HepG2 (cell line): Measurements from ENCODE around the gene LILRB5. TPM values are rescaled to one million over a fixed set of nuclear protein-coding genes. Genes with fewer than 3 reads are reported as not detected.

ENCODE experiments used
- BATF2 ChIP-seq: sonication (generic); formaldehyde crosslinking; IDR thresholded peaks from 2 replicates; pipeline ENCODE4 v1.8.0; 2022; ENCODE audit warnings: mild to moderate bottlenecking, missing genetic modification reagents, moderate library complexity
- KDM1A ChIP-seq: IDR thresholded peaks from 2 replicates; pipeline ENCODE4 v1.6.1; 2016; ENCODE audit warnings: missing compliant biosample characterization
- MEF2D ChIP-seq: sonication (generic); formaldehyde crosslinking; IDR thresholded peaks from 2 replicates; pipeline ENCODE4 v1.5.1; 2020; ENCODE audit warnings: mild to moderate bottlenecking, missing genetic modification reagents
- MLLT10 ChIP-seq: sonication (generic); formaldehyde crosslinking; IDR thresholded peaks from 2 replicates; pipeline ENCODE4 v1.4.0; 2020; ENCODE audit warnings: missing genetic modification reagents
- NCOA5 ChIP-seq: sonication (generic); formaldehyde crosslinking; IDR thresholded peaks from 2 replicates; pipeline ENCODE4 v1.4.0; 2020; ENCODE audit warnings: missing genetic modification reagents
- RBM39 ChIP-seq: fragments of 200-400 bp; formaldehyde crosslinking; IDR thresholded peaks from one replicate; pipeline ENCODE4 v1.6.1; 2018; ENCODE audit warnings: antibody characterized with exemption, mild to moderate bottlenecking, low read depth, low read length; ENCODE audit not compliant: poor library complexity, severe bottlenecking
- SKI ChIP-seq: fragments of 450-650 bp; IDR thresholded peaks from one replicate; pipeline ENCODE4 v1.6.1; 2018; ENCODE audit warnings: mild to moderate bottlenecking; ENCODE audit not compliant: partially characterized antibody
- SNAPC2 ChIP-seq: sonication (generic); formaldehyde crosslinking; IDR thresholded peaks from 2 replicates; pipeline ENCODE4 v1.8.1; 2022; ENCODE audit warnings: mild to moderate bottlenecking, missing genetic modification reagents
- SP140L ChIP-seq: sonication (generic); formaldehyde crosslinking; IDR thresholded peaks from 2 replicates; pipeline ENCODE4 v1.4.0; 2020; ENCODE audit warnings: missing genetic modification reagents, borderline replicate concordance
- SPEN ChIP-seq: sonication (generic); formaldehyde crosslinking; IDR thresholded peaks from 2 replicates; pipeline ENCODE4 v1.5.1; 2020; ENCODE audit warnings: low read depth, mild to moderate bottlenecking, missing genetic modification reagents
- SSRP1 ChIP-seq: IDR thresholded peaks from 2 replicates; pipeline ENCODE4 v1.6.1; 2016; ENCODE audit warnings: control low read depth
- ZBTB26 ChIP-seq: IDR thresholded peaks from 2 replicates; pipeline ENCODE4 v1.6.1; 2016; ENCODE audit warnings: missing compliant biosample characterization, missing genetic modification reagents, borderline replicate concordance
- ZFP1 ChIP-seq: IDR thresholded peaks from 2 replicates; pipeline ENCODE4 v1.6.1; 2016
- ZNF317 ChIP-seq: sonication (generic); formaldehyde crosslinking; IDR thresholded peaks from 2 replicates; pipeline ENCODE4 v1.5.0; 2020; ENCODE audit warnings: mild to moderate bottlenecking, missing genetic modification reagents
- ZNF441 ChIP-seq: sonication (generic); formaldehyde crosslinking; IDR thresholded peaks from 2 replicates; pipeline ENCODE4 v1.7.0; 2021; ENCODE audit warnings: missing genetic modification reagents, borderline replicate concordance
- ZNF451 ChIP-seq: sonication (generic); formaldehyde crosslinking; IDR thresholded peaks from 2 replicates; pipeline ENCODE4 v1.5.0; 2020; ENCODE audit warnings: mild to moderate bottlenecking, missing genetic modification reagents
- ZNF577 ChIP-seq: sonication (generic); formaldehyde crosslinking; IDR thresholded peaks from 2 replicates; pipeline ENCODE4 v1.4.0; 2020; ENCODE audit warnings: mild to moderate bottlenecking, low read depth, missing genetic modification reagents, borderline replicate concordance
- ZNF607 ChIP-seq: sonication (generic); formaldehyde crosslinking; IDR thresholded peaks from 2 replicates; pipeline ENCODE4 v1.5.1; 2020; ENCODE audit warnings: missing genetic modification reagents, mild to moderate bottlenecking, borderline replicate concordance
- ZNF652 ChIP-seq: IDR thresholded peaks from 2 replicates; pipeline ENCODE4 v1.6.1; 2016; ENCODE audit warnings: low read depth, borderline replicate concordance
- ZNF724P ChIP-seq: sonication (generic); formaldehyde crosslinking; IDR thresholded peaks from 2 replicates; pipeline ENCODE4 v1.8.0; 2022; ENCODE audit warnings: missing genetic modification reagents, borderline replicate concordance
- polyA plus RNA-seq, 8 experiments: library from polyadenylated mRNA; depleted of rRNA in 3 of 8; stranded (reverse) in 7 of 8; unstranded in 1 of 8; fragments of >200 nt; fragmentation: Illumina TruSeq in 4 of 8; extraction: Trizol in 4 of 8; gene quantifications; 2 replicates each; pipeline versions ENCODE4 v1.2.1 to v1.2.3, GENCODE V29; 2011 to 2016; ENCODE audit warnings: low read depth in 4 of 8, missing spikeins in 1 of 8, mixed read lengths in 1 of 8; ENCODE audit not compliant: insufficient read depth in 1 of 8
- total RNA-seq, 5 experiments: library from RNA; depleted of rRNA; stranded (reverse); fragments of >200 nt; fragmentation: Illumina TruSeq; extraction: Trizol; gene quantifications; 2 replicates each; pipeline ENCODE4 v1.2.3, GENCODE V29; 2016; ENCODE audit warnings: low read depth in 1 of 5
- TF ChIP-seq, protein P1 (sequence below): IDR thresholded peaks from 2 replicates; pipeline ENCODE4 v1.6.1; 2018; ENCODE audit warnings: missing genetic modification reagents
- TF ChIP-seq, protein P2 (sequence below): IDR thresholded peaks from 2 replicates; pipeline ENCODE4 v1.6.1; 2016; ENCODE audit warnings: low read depth, control low read depth
- TF ChIP-seq, protein P3 (sequence below): IDR thresholded peaks from 2 replicates; pipeline ENCODE4 v1.6.1; 2016; ENCODE audit warnings: mild to moderate bottlenecking, missing biosample characterization, missing genetic modification reagents

The LILRB5 gene
- total and polyA plus RNA-seq, 2 of the 13 experiments (the other 11 are each of a cell fraction or from before 2014, with no cell fraction given), result not detected

- TF ChIP-seq SP140L (CRISPR knock-in tag) (no peak), MEF2D (CRISPR knock-in tag) (peak; percentile 46; the same call in 1 of the 2 replicates), BATF2 (CRISPR knock-in tag) (no peak), SSRP1 (no peak), KDM1A (CRISPR knock-in tag) (no peak), SPEN (no peak), SNAPC2 (CRISPR knock-in tag) (no peak), SKI (no peak), ZNF317 (CRISPR knock-in tag) (no peak), ZNF607 (CRISPR knock-in tag) (no peak), ZNF724P (no peak), ZNF451 (CRISPR knock-in tag) (no peak), MLLT10 (no peak), ZNF652 (no peak), NCOA5 (CRISPR knock-in tag) (no peak), ZBTB26 (no peak), ZFP1 (CRISPR knock-in tag) (0 out of 2 replicates have a peak, but pooled peaks have one; percentile 40), ZNF577 (CRISPR knock-in tag) (no peak), RBM39 (peak; percentile 60), ZNF441 (CRISPR knock-in tag) (no peak)
- TF ChIP-seq, protein P1, sequence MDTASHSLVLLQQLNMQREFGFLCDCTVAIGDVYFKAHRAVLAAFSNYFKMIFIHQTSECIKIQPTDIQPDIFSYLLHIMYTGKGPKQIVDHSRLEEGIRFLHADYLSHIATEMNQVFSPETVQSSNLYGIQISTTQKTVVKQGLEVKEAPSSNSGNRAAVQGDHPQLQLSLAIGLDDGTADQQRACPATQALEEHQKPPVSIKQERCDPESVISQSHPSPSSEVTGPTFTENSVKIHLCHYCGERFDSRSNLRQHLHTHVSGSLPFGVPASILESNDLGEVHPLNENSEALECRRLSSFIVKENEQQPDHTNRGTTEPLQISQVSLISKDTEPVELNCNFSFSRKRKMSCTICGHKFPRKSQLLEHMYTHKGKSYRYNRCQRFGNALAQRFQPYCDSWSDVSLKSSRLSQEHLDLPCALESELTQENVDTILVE, result peak; percentile 49; the same call in 1 of the 2 replicates
- TF ChIP-seq, protein P2, sequence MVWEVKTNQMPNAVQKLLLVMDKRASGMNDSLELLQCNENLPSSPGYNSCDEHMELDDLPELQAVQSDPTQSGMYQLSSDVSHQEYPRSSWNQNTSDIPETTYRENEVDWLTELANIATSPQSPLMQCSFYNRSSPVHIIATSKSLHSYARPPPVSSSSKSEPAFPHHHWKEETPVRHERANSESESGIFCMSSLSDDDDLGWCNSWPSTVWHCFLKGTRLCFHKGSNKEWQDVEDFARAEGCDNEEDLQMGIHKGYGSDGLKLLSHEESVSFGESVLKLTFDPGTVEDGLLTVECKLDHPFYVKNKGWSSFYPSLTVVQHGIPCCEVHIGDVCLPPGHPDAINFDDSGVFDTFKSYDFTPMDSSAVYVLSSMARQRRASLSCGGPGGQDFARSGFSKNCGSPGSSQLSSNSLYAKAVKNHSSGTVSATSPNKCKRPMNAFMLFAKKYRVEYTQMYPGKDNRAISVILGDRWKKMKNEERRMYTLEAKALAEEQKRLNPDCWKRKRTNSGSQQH (CRISPR knock-in tag), result no peak
- TF ChIP-seq, protein P3, sequence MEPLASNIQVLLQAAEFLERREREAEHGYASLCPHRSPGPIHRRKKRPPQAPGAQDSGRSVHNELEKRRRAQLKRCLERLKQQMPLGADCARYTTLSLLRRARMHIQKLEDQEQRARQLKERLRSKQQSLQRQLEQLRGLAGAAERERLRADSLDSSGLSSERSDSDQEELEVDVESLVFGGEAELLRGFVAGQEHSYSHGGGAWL, result no peak
These were observed 25.8 kb downstream of the LILRB5 start (continued) for GRCh38 chr19:54231077-54231931.
